ENCODE data around the gene RMND5B. TPM values are rescaled to one million over a fixed set of nuclear protein-coding genes. Genes with fewer than 3 reads are reported as not detected.

Gene RMND5B
- total RNA-seq, 2 experiments from 2014 or later, result 12.0 to 13.8 TPM

DNA sequence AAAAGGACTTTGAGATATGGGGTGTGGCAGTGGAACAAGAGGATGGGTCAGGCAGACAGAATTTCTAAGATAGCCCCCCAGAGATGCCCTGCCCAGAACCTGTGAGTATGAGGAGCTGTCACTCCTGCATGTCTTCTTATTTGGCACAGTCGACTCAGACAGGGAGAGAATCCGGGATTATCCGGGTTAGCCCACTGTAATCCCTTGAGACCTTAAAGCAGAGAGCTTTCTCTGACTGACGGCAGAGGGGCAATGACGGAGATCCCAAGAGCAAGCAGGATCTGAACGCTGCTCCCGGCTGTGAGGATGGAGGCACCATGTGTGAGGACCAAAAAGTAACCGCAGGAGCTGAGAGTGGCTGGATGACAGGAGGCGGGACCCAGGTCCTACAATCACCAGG lies 31.7 kb downstream of the RMND5B start:
- CTCF ChIA-PET, result interaction anchor here (1.4 kb wide), 1 partner anchor 87 kb away, joined by 4 read pairs; no protein-coding TSS in a partner anchor

DNA sequence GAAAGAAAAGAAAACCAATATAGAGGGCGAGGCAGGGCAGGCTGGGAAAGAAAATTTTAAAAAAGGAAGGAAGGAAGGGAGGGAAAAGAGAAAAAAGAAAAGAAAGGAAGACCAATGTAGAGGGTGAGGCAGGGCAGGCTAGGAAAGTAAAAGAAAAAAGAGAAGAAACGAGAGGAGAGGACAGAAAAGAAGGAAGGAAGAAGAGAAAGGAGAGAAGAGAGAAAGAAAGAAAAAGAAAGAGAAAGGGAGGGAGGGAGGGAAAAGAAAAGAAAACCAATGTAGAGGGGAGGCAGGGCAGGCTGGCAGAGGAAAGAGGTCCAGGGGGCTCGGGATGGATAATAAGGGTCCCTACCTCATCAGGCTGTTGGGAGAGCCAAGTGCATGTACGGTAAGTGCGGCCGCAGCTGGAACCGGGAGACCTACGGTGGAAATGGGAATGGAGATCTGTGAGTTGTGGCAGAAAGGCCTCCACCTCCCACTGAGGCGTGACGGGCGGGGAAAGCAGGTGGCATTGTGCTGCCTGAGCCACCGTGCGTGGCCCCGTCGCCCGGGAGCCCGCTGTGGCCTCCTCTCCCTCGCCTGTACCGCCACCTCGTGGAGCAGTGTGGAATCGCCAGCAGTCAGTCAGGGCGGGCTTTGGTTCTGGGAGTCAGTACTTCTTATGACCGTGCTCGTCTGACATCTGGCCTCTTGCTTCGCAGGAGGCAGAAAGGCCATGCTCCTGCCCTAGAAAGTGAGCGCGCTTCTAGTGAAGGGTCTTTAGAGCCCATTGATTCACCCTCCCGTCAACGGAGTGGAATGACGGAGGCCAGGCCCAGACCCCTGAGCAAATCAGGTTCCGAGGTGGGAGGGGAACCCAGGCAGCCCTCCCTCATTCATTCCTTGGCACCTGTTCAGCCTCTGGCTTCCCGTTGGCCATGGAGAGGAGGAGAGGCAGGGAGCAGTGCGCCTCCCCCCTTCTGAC lies 33.2 kb downstream of the RMND5B start:
- intact Hi-C loops (cut with DNase I, micrococcal nuclease), result loop anchor here (1.0 kb wide), 2 partner anchors 18 to 88 kb away; no protein-coding TSS in a partner anchor
- POLR2A ChIA-PET, result no interaction called here
- Histone ChIP-seq H3K27ac (ENCODE audit: low read depth in 1 of 2, low read length in 2 of 2) (no peak overlapping the region), H3K9me3 (ENCODE audit: control insufficient read depth in 1 of 2, insufficient read depth in 1 of 2, low read length in 2 of 2) (no peaks in the 10 kb centered on the region), H3K27me3 (ENCODE audit: control insufficient read depth in 1 of 2, insufficient read depth in 2 of 2, low read length in 2 of 2) (no peaks in the 10 kb centered on the region), H3K4me3 (ENCODE audit: low read length) (no peak overlapping the region), H3K4me1 (ENCODE audit: insufficient read depth, low read length) (peaks cover 7% of the 10 kb centered on the region), H3K36me3 (ENCODE audit: insufficient read depth, low read length) (no peaks in the 10 kb centered on the region)
- no peak overlapping the region for H3K4me3 Mint-ChIP-seq
- peaks cover 10% of the 10 kb centered on the region for H3K4me1 Mint-ChIP-seq (ENCODE audit: low read depth)
- DNase-seq (peak; percentile 82 to 97 (median 92)), ATAC-seq (ENCODE audit: poor library complexity) (peak; percentile 100)
- CTCF ChIA-PET, result interaction anchor here (1.2 to 1.5 kb wide), 2 partner anchors 10 to 88 kb away, joined by 4 read pairs; partner anchors contain the start of gene NHP2
- no peaks in the 10 kb centered on the region for H3K9me3 Mint-ChIP-seq
- peaks cover 18% of the 10 kb centered on the region for H3K27me3 Mint-ChIP-seq
- TF ChIP-seq, protein P1, sequence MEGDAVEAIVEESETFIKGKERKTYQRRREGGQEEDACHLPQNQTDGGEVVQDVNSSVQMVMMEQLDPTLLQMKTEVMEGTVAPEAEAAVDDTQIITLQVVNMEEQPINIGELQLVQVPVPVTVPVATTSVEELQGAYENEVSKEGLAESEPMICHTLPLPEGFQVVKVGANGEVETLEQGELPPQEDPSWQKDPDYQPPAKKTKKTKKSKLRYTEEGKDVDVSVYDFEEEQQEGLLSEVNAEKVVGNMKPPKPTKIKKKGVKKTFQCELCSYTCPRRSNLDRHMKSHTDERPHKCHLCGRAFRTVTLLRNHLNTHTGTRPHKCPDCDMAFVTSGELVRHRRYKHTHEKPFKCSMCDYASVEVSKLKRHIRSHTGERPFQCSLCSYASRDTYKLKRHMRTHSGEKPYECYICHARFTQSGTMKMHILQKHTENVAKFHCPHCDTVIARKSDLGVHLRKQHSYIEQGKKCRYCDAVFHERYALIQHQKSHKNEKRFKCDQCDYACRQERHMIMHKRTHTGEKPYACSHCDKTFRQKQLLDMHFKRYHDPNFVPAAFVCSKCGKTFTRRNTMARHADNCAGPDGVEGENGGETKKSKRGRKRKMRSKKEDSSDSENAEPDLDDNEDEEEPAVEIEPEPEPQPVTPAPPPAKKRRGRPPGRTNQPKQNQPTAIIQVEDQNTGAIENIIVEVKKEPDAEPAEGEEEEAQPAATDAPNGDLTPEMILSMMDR (IDR thresholded peaks at IDR 0.05), result peak; percentile 92
- no peaks in the 10 kb centered on the region for H3K36me3 Mint-ChIP-seq (ENCODE audit: low read depth)
- no peak overlapping the region for H3K27ac Mint-ChIP-seq

More for the DNA sequence above, 31.7 kb downstream of the RMND5B start:
- intact Hi-C loops (cut with DNase I, micrococcal nuclease), result no loop called here
- no peak overlapping the region for H3K4me3 ChIP-seq (ENCODE audit: low read length)
- peaks cover 18% of the 10 kb centered on the region for H3K27me3 Mint-ChIP-seq
- H3K27me3 ChIP-seq (ENCODE audit: control insufficient read depth in 1 of 2, insufficient read depth in 2 of 2, low read length in 2 of 2), result no peaks in the 10 kb centered on the region
- H3K27ac Mint-ChIP-seq, result no peak overlapping the region
- no peak for ATAC-seq (ENCODE audit: poor library complexity)
- POLR2A ChIA-PET, result interaction anchor here (1.0 kb wide), 1 partner anchor 87 kb away, joined by 4 read pairs; no protein-coding TSS in a partner anchor
- no peaks in the 10 kb centered on the region for H3K9me3 ChIP-seq (ENCODE audit: control insufficient read depth in 1 of 2, insufficient read depth in 1 of 2, low read length in 2 of 2)
- H3K4me3 Mint-ChIP-seq, result no peak overlapping the region
- no peak overlapping the region for H3K27ac ChIP-seq (ENCODE audit: low read depth in 1 of 2, low read length in 2 of 2)
- H3K9me3 Mint-ChIP-seq, result no peaks in the 10 kb centered on the region
- TF ChIP-seq, protein P1 (IDR thresholded peaks at IDR 0.05), result no peak
- H3K4me1 Mint-ChIP-seq (ENCODE audit: low read depth), result peaks cover 10% of the 10 kb centered on the region
- DNase-seq, result no peak
- H3K36me3 Mint-ChIP-seq (ENCODE audit: low read depth), result no peaks in the 10 kb centered on the region
- H3K36me3 ChIP-seq (ENCODE audit: insufficient read depth, low read length), result no peaks in the 10 kb centered on the region
- H3K4me1 ChIP-seq (ENCODE audit: insufficient read depth, low read length), result peaks cover 7% of the 10 kb centered on the region

DNA sequence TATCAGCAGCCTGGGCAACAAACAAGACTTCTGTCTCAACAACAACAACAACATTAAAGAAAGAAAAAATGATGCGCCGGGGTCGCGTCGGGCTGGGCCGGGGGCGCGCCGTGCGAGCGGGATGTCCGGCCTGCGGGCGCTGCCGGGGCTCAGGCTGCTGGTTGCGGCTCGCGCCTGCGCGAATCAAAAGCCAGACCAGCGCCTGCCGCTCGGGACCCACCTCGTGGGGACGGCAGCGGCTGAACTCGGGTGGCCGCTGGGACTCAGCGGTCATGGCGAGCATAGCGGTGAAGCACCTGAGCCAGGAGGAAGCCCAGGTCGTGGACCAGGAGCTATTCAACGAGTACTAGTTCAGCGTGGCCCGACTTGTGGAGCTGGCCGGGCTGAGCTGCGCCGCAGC lies 34.8 kb downstream of the RMND5B start:
- Histone ChIP-seq H3K27ac (ENCODE audit: low read depth in 1 of 2, low read length in 2 of 2) (no peak overlapping the region), H3K36me3 (ENCODE audit: insufficient read depth, low read length) (no peaks in the 10 kb centered on the region), H3K27me3 (ENCODE audit: control insufficient read depth in 1 of 2, insufficient read depth in 2 of 2, low read length in 2 of 2) (no peaks in the 10 kb centered on the region), H3K4me3 (ENCODE audit: low read length) (no peak overlapping the region), H3K4me1 (ENCODE audit: insufficient read depth, low read length) (peaks cover 7% of the 10 kb centered on the region), H3K9me3 (ENCODE audit: control insufficient read depth in 1 of 2, insufficient read depth in 1 of 2, low read length in 2 of 2) (no peaks in the 10 kb centered on the region)
- Mint-ChIP-seq H3K9me3 (no peaks in the 10 kb centered on the region), H3K4me1 (ENCODE audit: low read depth) (peaks cover 10% of the 10 kb centered on the region), H3K27me3 (peaks cover 18% of the 10 kb centered on the region), H3K4me3 (no peak overlapping the region), H3K36me3 (ENCODE audit: low read depth) (no peaks in the 10 kb centered on the region), H3K27ac (no peak overlapping the region)
- intact Hi-C loops (cut with DNase I, micrococcal nuclease), result no loop called here
- no peak for ATAC-seq (ENCODE audit: poor library complexity)
- CTCF ChIA-PET, result no interaction called here
- POLR2A ChIA-PET, result no interaction called here
- no peak for DNase-seq
- TF ChIP-seq, protein P1 (IDR thresholded peaks at IDR 0.05), result no peak

Data from CD4-positive, alpha-beta T cell (primary cell).